Hematopoietic multipotent progenitor cell treated with erythropoietin and hydrocortisone succinate and interleukin-3 and kit ligand, for 15 days (in vitro differentiated cells): ENCODE measurements around the gene ADAMTS17.

Experiments
- DNase-seq: peaks from one replicate; pipeline ENCODE4 v3.0.0-alpha.2; 2015; ENCODE audit warnings: low spot score

The ADAMTS17 gene

DNA sequence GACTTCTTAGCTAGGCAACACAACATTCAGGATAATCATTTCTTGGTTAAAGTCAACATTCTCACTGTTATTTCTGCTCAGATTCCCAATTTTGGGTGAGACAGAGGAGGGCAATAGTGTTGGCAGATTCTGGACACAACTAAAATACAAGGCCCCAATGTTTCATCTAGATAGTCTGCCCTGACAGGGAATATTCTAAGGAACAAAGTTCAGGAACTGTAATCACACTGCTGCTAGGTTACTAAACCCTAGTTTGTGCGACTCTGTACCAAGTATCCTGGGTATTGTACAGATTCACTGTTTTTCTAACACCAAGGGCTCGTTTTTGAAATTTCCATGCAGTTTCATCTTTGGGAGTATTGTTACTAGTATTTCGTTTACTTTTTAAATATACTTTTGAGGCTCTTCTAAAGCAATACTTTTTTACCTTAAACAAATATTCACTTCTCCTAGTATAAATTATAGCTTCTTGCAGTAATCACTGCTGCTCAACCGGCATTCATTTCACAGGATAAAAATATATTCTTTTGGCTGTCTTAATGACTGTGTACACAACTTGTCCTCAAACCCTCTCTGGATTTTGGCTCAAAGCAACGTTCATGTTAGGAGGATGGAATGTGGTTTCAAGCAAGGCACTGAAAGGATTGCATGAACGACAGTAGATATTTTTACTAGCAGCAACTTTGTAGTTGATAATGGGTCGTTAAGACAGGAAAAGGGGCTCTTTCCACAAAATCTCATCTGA, 167.4 kb downstream of the ADAMTS17 start:
- DNase-seq, result no peak

DNA sequence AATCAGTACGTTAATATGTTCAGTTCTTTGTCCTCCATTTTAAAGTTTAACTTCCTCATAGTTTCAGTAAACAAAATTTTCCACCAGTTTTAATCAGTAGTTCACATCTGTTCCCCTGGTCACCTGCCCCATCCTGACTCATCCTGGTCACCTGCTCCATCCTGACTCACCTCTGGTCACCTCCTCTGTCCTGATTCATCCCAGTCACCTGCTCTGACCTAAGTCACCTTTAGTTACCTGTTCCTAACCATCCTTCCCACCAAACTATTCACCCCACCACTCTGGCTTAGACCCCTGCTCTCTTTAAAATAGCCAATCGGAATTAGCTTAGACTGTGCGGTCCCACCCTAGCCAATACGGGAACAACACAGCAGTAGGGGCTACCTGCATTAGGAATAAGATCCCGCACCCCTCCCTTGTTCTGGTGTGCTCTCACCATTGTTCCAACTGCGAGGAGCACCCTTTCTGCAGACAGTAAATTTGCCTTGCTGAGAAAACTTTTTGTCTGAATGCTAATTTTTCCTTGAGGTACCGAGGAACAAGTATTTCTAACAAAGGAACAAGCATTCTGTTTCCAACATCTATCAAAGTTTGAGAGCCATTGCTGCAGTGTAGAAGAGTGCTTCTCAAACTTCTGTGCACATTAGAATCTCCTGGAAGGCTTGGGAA, 169.3 kb downstream of the ADAMTS17 start:
- no peak for DNase-seq

DNA sequence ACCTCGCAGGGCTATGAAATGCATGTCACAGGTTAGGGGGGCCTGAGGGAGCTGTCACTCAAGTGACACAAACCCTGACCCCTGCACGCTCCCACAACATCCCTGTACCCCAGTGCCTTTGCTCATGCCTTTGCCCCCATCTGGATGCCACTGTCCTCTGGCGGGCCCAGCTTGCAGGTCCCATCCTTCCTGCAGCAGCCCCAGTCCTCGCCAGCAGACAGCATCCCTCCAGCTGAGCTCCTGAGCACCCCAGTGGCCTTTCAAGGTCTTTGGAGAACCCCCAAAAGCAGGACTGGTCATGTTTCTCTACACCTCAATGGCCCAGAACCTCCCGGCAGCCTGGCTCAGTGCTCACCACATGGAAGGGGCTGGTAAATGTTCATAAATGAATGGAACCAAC, 170.4 kb downstream of the ADAMTS17 start:
- DNase-seq, result no peak

DNA sequence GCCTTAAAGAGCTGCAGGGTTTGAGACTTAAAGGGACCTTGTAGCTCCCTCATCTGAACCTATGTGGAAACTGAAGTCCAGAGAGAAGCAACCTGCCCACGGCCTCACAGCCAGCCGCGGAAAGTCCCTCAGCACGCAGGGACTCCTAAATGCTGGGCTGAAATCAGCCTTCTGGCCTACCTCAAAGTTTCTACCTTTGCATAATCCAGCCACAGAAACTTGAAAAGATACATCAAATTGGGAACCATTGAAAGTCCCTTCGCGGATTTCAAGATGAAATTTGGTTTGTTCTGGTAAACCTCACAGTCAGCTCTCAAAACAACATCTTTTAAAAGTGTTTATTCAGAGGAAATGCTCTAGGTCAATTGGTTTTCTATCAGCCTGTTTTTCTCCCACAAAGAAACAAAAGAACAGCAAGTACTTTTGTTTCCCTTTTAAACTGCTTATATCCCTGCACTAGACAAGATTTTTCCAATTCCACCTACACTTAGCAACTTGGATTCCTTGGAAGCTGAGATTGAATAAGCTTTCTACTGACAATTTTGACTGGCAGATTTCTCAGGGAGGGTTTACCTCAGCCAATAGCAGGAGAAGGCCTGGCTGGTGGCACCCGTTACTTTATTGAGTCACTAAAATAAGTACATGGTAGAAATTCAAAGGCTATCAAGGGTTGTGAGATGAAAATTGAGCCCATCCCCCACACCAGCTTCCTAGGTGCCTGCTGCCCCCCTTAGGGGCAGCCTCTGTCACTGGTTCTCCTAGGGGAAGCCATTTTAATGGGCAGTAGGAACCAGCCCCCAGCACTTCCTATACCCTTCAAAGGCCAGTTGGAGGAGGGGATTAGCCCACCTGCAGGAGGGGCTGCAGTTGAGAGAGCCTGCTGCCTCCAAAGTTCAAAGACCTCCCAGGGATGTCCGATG, 171.2 kb downstream of the ADAMTS17 start:
- no peak for DNase-seq

DNA sequence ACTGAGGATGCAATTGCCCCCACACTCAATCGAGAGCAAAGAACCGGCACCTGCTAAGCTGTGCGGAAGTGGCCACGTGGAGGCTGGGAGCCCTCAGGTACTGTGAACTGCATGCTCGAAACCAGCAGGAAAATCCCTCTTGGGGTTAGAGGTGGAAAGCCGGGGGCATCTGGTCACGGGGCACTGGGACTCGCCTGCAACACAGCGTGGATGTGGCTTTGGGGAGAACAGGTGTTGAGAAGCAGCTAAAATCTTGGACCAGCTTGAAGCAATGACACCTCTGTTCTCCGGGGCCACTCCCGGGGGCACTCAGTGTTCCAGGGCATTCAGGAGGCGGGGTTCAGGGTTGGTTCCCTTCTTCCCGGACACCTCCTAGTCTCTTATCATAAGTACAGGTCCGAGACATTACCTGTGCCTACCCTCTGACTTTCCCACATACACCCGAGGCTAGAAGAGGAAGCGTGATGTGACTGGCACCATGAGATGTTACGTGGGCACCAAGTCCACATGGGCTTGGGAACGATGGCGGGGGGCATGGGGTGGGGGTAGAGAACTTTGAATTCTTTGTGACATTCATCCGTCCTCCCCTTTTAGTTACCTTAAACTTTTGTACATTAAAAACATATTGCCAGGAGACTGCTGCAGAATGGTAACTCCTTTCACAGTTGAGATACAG, 172.0 kb downstream of the ADAMTS17 start:
- no peak for DNase-seq

DNA sequence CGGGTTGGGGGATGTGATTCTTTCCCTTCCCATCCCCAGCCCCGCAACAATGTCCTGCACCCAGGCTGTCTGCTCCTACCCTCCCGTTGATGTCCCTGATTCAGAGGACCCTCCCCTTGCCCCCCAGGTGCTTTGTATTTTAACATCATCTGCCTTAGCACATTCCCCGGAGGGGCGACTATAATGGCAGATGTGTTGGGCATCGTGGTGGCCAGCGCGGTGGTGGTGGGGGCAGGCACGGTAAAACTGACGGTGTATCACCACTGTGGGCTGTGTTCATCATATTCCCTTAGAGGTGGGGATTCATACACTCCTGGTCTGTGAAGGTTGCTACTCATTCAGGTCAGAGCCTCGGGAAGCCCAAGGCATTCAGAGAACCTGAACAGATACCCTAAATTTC, 173.0 kb downstream of the ADAMTS17 start:
- DNase-seq, result no peak

DNA sequence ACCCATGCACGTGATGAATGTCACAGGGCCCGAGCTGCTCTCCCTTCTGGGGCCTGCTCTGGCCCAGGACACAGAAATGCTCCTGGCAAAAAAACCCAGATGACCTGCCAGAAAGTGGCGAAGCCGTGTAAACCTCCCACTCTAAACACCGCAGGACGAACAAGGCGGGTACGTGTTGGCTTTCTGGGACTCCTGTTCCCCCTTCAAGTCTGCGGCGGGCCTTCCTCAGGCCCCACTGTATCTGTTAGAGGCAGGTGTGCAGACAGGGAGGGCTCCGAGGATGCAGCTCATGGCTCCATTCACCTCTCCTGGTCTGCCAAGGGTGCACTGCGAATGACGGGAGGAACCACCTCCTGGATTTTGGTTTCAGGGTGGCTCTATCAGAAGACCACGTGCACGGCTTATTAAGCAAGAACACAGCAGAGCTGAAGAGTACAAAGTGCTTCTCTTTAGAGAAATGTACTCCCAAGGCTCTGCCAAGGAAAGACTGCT, 173.8 kb downstream of the ADAMTS17 start:
- DNase-seq, result no peak

DNA sequence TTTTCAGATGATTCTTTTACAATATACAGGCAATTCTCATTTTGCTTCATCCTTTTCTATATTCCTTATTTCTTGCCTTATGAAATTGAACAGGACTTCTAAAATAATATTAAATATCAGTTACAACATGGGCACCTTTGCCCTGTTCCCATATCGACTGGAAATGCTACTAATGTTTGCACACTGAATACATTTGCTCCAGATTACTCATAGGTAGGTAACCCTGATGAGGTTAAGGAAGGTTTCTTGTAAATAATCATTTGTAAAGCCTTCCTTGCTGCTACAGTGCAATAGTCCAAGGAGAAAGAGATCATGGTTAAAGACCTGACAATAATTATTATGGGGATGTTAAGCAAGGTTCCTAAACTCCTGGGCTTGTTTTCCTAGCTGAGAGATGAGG, 175.5 kb downstream of the ADAMTS17 start:
- no peak for DNase-seq

DNA sequence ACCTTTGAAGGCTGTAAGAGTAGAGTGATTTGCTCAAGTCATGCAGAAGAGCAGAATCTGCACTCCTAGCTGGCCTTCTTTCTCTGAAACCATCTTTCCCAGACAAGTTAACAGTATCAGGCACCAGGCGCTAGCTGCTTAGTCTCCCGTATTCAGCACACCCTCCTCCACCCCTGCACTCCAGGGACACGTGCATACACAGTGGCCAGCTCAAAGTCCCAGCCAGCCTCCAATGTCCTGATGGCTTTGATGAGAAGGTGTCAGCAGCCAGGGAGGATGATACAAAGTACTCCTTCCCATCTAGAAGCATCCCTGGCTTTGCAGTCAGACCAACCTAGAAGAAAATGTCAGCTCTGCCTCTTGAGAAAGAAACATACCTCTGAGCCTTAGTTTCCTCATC, 177.8 kb downstream of the ADAMTS17 start:
- no peak for DNase-seq

DNA sequence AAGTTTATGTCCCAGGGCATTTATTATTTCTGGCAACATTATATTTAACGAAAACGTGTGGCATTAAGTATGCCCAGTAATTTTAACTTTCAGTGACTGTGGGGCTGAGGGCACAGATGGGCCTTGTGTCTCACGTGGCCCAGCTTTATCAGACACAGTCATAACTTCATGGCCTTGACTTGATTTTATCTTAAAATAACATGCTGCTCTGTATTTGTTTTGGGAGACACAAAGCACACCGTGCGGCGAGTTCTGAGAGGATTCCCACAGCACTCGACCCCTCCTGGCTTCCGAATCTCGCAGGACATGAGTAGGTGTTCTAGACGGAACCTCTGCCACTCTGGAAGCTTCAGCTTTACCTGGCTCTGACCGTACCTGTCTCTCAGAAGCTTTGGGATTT, 180.8 kb downstream of the ADAMTS17 start:
- DNase-seq, result no peak

DNA sequence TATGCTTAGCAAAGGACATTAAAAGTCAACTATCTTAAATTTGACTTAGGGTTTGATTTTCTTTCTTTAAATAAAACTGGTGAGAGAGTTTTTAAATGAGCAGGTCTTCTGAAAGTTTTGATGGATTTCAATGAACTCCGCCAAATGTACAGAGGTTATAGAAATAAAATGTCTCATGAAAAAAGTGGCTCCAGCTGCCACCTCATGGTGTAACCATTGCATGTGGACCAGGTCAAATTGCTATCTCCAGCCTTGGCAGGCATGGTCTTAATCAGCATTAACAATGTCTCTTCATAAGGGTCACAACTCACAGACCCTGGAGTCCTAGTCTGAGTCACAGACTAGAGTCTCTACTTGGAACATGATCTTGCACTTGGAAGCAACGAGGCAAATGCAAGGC, 182.3 kb downstream of the ADAMTS17 start:
- no peak for DNase-seq

DNA sequence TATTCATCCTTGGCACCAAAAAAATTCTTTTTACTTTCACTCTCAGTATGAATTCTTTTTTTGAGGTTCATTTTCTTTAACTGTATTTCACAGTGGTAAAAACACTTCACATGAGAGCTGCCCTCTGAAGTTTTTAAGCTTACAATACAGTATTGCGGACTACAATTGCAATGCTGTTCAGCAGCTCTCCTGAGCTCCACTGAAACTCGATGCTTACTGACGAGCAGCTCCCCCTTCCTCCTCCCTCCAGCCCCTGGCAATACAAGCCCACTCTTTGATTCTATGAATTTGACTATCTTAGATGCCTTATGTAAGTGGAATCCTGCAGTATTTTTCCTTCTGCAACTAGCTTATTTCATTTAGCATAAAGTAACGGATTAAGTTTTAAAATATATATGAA, 183.4 kb downstream of the ADAMTS17 start:
- no peak for DNase-seq

DNA sequence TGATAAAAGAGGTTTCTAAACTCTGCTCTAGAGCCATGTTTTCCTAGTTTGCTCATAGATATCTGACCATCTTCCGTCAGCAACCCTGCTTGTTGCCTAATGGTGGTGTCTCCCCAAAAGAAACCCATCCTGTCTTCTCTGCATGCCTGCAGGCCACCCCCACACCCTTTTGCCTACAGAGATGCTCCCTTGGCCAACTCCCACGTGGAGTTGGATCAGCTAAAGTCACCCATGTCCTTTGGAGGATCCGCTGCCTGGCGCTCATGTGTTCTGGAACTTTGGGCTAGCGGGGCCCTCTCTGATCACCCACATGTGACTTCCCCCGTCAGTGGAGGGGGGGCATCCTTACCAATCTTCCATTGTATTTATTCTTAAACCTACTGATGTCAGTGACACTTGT, 185.6 kb downstream of the ADAMTS17 start:
- no peak for DNase-seq

DNA sequence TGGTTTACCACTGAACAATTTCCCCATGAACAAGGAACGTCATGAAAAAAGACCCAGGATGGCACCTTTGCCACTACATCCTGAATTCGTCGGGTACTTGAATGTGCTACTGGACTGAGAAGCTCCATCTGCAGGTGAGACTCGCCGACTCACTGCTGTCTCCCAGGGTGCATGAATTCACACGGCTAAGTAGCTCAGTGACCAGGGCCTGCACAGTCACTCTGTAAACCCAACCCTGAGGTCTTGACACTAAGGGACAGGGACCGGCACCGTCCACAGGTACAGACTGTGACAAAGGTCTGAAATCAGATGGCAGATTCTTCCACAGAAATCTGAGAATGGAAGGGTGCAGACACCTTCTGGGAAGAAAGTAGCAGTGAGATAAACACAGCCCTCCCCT, 187.4 kb downstream of the ADAMTS17 start:
- DNase-seq, result no peak

DNA sequence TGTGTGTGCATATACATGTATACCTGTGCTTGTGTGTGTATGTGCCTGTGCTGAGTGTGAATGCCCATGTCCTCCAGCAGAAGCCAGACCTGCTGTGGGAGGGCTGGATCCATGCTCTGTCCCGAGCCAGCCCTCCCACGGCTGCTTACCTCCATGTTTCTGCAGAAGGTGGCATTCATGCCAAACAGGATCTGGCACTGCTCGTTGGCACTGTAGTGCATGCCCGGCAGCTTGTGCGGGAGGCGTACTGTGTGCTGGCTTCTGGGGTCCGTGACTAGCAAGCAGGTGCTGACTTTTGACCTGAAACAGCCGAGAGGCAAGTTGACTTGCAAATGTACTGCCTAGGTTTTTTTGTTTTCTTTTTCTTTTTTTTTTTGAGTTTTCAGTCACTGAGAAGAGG, 189.3 kb downstream of the ADAMTS17 start:
- DNase-seq, result no peak

DNA sequence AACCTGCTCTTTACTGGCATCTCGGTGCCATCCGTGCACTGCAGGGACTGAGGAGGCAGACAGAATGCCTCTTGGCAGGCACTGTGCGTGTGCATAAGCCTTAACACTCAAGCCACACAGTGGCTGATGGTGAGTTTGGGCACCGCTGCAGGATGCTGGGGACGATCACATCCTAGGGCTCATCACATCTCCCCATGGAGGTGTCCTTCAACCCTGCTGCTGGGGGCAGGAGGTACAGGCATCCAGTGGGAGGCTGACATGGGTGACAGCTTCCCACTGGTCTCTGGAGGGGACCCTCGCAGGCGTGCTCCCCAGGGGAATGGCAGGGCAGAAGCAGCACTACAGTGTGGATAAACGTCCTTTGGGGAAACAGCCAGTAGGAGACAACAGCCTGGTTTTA, 190.9 kb downstream of the ADAMTS17 start:
- no peak for DNase-seq

DNA sequence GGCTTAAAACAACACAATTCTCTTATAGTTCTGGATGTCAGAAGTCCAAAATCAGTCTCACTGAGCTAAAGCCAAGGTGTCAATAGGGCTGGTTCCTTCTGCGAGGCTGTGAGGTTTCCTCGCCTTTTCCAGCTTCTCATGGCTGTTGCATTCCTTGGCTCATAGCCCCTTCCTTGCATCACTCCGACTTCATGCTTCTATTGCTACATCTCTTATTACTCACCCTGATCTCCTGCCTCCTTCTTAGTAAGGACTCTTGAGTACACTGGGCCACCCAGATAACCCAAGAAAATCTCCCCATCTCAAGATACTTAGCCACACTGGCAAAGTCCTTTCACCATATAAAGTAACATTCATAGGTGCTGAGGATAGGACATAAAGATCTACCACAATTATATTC, 193.9 kb downstream of the ADAMTS17 start:
- DNase-seq, result no peak

DNA sequence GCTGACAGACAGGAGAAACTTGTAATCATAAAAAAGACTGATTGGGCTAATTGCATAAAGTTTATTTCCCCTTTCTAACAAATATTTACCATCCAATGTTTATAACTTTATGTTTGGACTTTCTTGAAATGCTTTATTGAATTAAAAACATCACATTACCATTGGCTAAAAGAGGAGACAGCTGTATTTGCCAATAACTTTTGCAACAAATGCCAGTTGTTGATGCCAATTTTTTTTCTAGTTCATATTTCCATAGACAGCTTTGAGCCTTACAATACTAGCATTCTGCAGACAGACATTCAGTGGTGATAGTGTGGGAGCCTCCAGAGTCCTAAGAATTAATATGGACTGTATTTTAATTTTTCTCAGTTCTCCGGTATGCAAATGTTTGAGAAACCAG, 198.4 kb downstream of the ADAMTS17 start:
- DNase-seq, result no peak

DNA sequence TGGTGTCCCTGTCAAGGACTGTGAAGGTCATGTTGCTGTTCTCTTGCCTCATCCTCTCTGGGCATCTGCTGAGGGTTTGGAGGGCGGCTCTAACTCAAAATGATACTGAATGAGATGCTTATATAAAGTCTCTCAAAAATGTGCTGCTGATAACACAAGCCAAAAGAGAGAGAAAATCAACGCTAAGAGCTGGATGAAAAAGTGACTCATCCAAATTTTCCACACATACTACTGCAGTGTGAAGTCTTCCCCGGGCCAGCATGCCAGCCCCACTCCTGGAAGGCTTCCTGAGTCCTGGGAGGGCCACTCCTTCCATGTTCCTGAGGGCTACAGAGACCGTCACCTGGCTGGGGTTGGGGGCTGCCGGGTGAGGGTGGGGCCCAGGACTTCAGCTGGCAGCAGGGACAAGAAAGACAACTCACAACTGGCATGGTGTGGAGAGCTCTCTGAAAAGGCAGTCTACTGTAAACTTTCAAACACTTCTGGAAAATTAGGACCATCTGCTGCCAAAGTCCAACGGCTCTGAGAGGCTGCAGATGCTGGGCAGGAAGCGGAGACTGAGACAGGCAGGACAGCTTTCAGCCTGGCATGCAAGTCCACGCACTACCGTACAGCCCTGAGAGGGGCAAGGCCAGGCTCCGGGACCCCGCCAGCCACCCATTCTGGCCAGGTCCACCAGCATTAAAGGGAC, 200.3 kb downstream of the ADAMTS17 start:
- DNase-seq, result no peak

DNA sequence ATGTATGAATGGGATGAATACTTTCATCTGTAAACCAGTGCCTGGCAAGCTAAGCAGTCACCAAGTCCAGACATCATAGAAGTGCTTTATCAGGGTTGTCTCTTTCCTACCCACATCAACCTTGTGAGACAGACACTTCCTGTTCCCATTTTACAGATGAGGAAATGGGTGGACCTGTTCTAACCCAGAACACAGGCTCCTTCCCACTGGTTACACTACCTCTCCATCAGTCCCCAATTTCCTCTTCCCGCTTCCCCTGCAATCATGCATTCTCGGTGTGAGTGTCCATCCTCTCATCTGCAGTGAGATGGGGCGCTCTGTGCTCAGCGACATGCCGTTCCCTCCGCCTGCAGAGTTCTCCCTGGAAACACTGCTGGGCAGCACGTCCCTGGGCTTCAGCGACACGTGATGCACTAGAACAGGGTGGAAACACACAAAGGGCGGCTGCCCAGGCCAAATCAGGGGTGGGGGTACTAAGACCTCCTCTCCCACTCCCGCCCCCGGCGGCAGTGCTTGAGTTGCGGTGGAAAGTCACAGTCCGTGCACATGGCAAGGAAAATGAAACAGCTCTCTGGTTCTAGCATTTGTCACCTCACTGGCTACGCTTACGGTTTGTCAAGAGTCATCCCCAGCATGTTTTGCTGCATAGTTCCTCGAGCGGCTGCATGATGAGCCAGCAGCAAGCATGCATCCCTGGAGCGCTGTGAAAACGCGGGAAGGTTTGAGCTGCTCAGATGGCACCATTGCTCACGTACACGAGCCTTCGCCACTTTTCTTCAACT, 201.1 kb downstream of the ADAMTS17 start:
- DNase-seq, result no peak

DNA sequence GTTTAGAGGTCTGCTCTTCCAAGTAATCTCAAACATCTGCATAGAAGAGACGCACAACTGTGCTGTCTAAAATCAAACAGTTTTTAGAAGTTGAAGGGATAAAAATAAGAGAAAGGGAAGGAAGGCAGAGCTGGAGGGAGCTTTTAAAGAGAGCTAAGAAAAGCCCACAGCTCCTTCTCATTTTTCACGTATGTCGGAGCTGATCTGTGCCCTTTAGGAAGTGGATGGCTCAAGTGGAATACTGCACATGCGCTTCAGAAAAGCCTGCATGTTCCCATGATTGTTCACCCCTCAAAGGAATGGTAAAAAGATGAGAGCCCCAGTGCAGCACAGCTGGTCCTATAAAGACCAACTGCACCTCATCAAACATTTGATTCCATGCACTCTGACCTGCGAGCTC, 207.2 kb downstream of the ADAMTS17 start:
- no peak for DNase-seq
